H1 (cell line): Measurements from ENCODE around the gene PRPF39. TPM values are rescaled to one million over a fixed set of nuclear protein-coding genes. Genes with fewer than 3 reads are reported as not detected.

Experiments
- CTCF ChIA-PET: fragments of 300-600 bp; sonication (Branson Sonifier 250); formaldehyde crosslinking; loops from one replicate; lab custom pipeline; 2021; ENCODE audit not compliant: partially characterized antibody; lab: Charles Lee
- POLR2A ChIA-PET: fragments of 300-600 bp; sonication (Branson Sonifier 250); formaldehyde crosslinking; loops from one replicate; lab custom pipeline; 2021; ENCODE audit warnings: inconsistent platforms; ENCODE audit not compliant: partially characterized antibody; lab: Charles Lee
- DNase-seq, 2 experiments: peaks; one replicate each; pipeline versions ENCODE4 v3.0.0 to v3.0.0-alpha.2; 2010 to 2022; ENCODE audit warnings: low spot score in 2 of 2, low read depth in 1 of 2, mixed read lengths in 1 of 2
- FAIRE-seq: peaks from 2 replicates; lab custom pipeline; 2011; peaks lifted over from hg19 to GRCh38; lab: Jason Lieb, UNC
- H2AFZ ChIP-seq: 2 replicates; pipeline ENCODE4 v1.8.1; 2012; ENCODE audit warnings: low read length, inconsistent platforms
- H2AK5ac ChIP-seq: 2 replicates; pipeline ENCODE4 v1.6.1; 2013; ENCODE audit warnings: low read depth, low read length
- H2BK120ac ChIP-seq: replicated peaks from 2 replicates; pipeline ENCODE3; 2013; ENCODE audit warnings: low read depth, low read length, inconsistent platforms
- H2BK12ac ChIP-seq: 2 replicates; pipeline ENCODE4 v1.6.1; 2013; ENCODE audit warnings: low read depth, low read length
- H2BK15ac ChIP-seq: 2 replicates; pipeline ENCODE4 v1.6.1; 2013; ENCODE audit warnings: low read length
- H2BK20ac ChIP-seq: 2 replicates; pipeline ENCODE4 v1.6.1; 2013; ENCODE audit warnings: low read length
- H2BK5ac ChIP-seq: 2 replicates; pipeline ENCODE4 v1.6.1; 2013; ENCODE audit warnings: low read depth, low read length
- H3K14ac ChIP-seq: 2 replicates; pipeline ENCODE4 v1.6.1; 2013; ENCODE audit warnings: inconsistent platforms; ENCODE audit not compliant: insufficient read length
- H3K18ac ChIP-seq: 2 replicates; pipeline ENCODE4 v1.6.1; 2013; ENCODE audit warnings: low read length; ENCODE audit errors: extremely low read depth
- H3K23ac ChIP-seq: 2 replicates; pipeline ENCODE4 v1.6.1; 2013; ENCODE audit warnings: inconsistent platforms; ENCODE audit not compliant: insufficient read length
- H3K23me2 ChIP-seq: 2 replicates; pipeline ENCODE4 v1.6.1; 2013; ENCODE audit warnings: low read depth, low read length
- H3K27ac ChIP-seq: 2 replicates; pipeline ENCODE4 v1.6.1; 2011; ENCODE audit warnings: low read depth, low read length, inconsistent platforms
- H3K27me3 ChIP-seq, 4 experiments: replicated peaks in 1 of 4; 1 replicate in 1 of 4; 2 replicates in 3 of 4; pipeline versions ENCODE4 v1.6.1 to v1.8.1; 2011 to 2013; ENCODE audit warnings: low read length in 3 of 4, mild to moderate bottlenecking in 3 of 4, inconsistent platforms in 2 of 4, mixed read lengths in 2 of 4, moderate library complexity in 1 of 4; ENCODE audit not compliant: control insufficient read depth in 3 of 4, insufficient read depth in 3 of 4; ENCODE audit errors: extremely low read depth in 1 of 4
- H3K36me3 ChIP-seq, 4 experiments: 2 replicates each; pipeline versions ENCODE4 v1.6.1 to v1.8.1; 2011 to 2013; ENCODE audit warnings: mild to moderate bottlenecking in 4 of 4, low read length in 3 of 4, moderate library complexity in 2 of 4, control low read depth in 1 of 4, inconsistent platforms in 1 of 4; ENCODE audit not compliant: insufficient read depth in 4 of 4, control insufficient read depth in 2 of 4
- H3K4ac ChIP-seq: replicated peaks from 2 replicates; pipeline ENCODE3; 2013; ENCODE audit warnings: low read length, low read depth, mixed read lengths, inconsistent platforms; ENCODE audit not compliant: insufficient read length
- H3K4me1 ChIP-seq, 4 experiments: replicated peaks in 1 of 4; 1 replicate in 1 of 4; 2 replicates in 3 of 4; pipeline versions ENCODE4 v1.6.1 to v1.8.1; 2011 to 2013; ENCODE audit warnings: low read length in 3 of 4, inconsistent platforms in 2 of 4, mixed read lengths in 1 of 4; ENCODE audit not compliant: insufficient read depth in 4 of 4, control insufficient read depth in 3 of 4
- H3K4me2 ChIP-seq, 2 experiments: 2 replicates each; pipeline versions ENCODE4 v1.6.1 to v1.8.1; 2011 to 2013; ENCODE audit warnings: low read depth in 2 of 2, low read length in 2 of 2, control low read depth in 1 of 2, inconsistent platforms in 1 of 2, mild to moderate bottlenecking in 1 of 2; ENCODE audit not compliant: insufficient read depth in 1 of 2
- H3K4me3 ChIP-seq, 4 experiments: fragments of 200-600, 300-600 bp in 1 of 4; sonication (generic), shearing (Covaris generic), sonication (Bioruptor Twin) in 1 of 4; 2 replicates each; pipeline versions ENCODE4 v1.5.1 to v1.8.1; 2011 to 2016; ENCODE audit warnings: low read length in 4 of 4, low read depth in 3 of 4, control low read depth in 2 of 4, inconsistent platforms in 2 of 4, mild to moderate bottlenecking in 2 of 4, mixed read lengths in 1 of 4, moderate library complexity in 1 of 4; ENCODE audit not compliant: insufficient read depth in 2 of 4; ENCODE audit errors: extremely low read depth in 1 of 4
- H3K56ac ChIP-seq: replicated peaks from 2 replicates; pipeline ENCODE3; 2013; ENCODE audit warnings: low read depth, mild to moderate bottlenecking, mixed read lengths, low read length, inconsistent platforms; ENCODE audit not compliant: insufficient read length
- H3K79me1 ChIP-seq: 2 replicates; pipeline ENCODE4 v1.6.1; 2013; ENCODE audit warnings: low read depth, low read length, control low read depth
- H3K79me2 ChIP-seq, 2 experiments: 2 replicates each; pipeline versions ENCODE4 v1.6.1 to v1.8.1; 2012 to 2013; ENCODE audit warnings: low read length in 2 of 2, mild to moderate bottlenecking in 2 of 2, inconsistent platforms in 1 of 2; ENCODE audit not compliant: insufficient read depth in 2 of 2, control insufficient read depth in 1 of 2
- H3K9ac ChIP-seq, 4 experiments: replicated peaks in 1 of 4; 1 replicate in 1 of 4; 2 replicates in 3 of 4; pipeline versions ENCODE4 v1.6.1 to v1.8.1; 2011 to 2013; ENCODE audit warnings: low read depth in 3 of 4, low read length in 3 of 4, control low read depth in 2 of 4, mild to moderate bottlenecking in 2 of 4, moderate library complexity in 2 of 4, inconsistent platforms in 1 of 4; ENCODE audit errors: extremely low read depth in 1 of 4
- H3K9me3 ChIP-seq, 2 experiments: 2 replicates each; pipeline versions ENCODE4 v1.6.1 to v1.8.1; 2012 to 2013; ENCODE audit warnings: mild to moderate bottlenecking in 2 of 2, moderate library complexity in 2 of 2, control low read depth in 1 of 2, inconsistent platforms in 1 of 2, low read depth in 1 of 2, low read length in 1 of 2, mixed read lengths in 1 of 2; ENCODE audit not compliant: insufficient read depth in 2 of 2
- H4K20me1 ChIP-seq, 2 experiments: replicated peaks in 1 of 2; 2 replicates each; pipeline versions ENCODE3 to v1.8.1; 2011 to 2013; ENCODE audit warnings: inconsistent platforms in 2 of 2, low read length in 2 of 2, mild to moderate bottlenecking in 1 of 2; ENCODE audit not compliant: insufficient read depth in 2 of 2, control insufficient read depth in 1 of 2
- H4K5ac ChIP-seq: 2 replicates; pipeline ENCODE4 v1.6.1; 2013; ENCODE audit warnings: low read length, low read depth, mixed read lengths, inconsistent platforms; ENCODE audit not compliant: insufficient read length
- H4K8ac ChIP-seq: 2 replicates; pipeline ENCODE4 v1.8.0; 2013; ENCODE audit warnings: mild to moderate bottlenecking, moderate library complexity, low read length, inconsistent platforms; ENCODE audit not compliant: insufficient read depth; ENCODE audit errors: extremely low read depth
- H4K91ac ChIP-seq: replicated peaks from 2 replicates; pipeline ENCODE3; 2013; ENCODE audit warnings: low read length, mixed read lengths, inconsistent platforms; ENCODE audit not compliant: insufficient read length
- POU5F1 ChIP-seq: IDR thresholded peaks from 2 replicates; pipeline ENCODE4 v1.6.1; 2011; ENCODE audit warnings: low read depth, mild to moderate bottlenecking, low read length, moderate library complexity
- SP1 ChIP-seq: IDR thresholded peaks from 2 replicates; pipeline ENCODE4 v1.6.1; 2011; ENCODE audit warnings: low read depth, low read length
- SP4 ChIP-seq: IDR thresholded peaks from 2 replicates; pipeline ENCODE4 v1.6.1; 2012; ENCODE audit warnings: low read length, inconsistent platforms
- TAF7 ChIP-seq: optimal IDR thresholded peaks from 2 replicates; pipeline ENCODE3; 2011; ENCODE audit warnings: low read depth, mild to moderate bottlenecking, inconsistent platforms, low read length, moderate library complexity, borderline replicate concordance
- USF2 ChIP-seq: IDR thresholded peaks from 2 replicates; pipeline ENCODE4 v1.6.1; 2011; ENCODE audit warnings: low read length, improper control_type of control experiment
- WGBS, 2 experiments: shearing (Covaris generic) in 1 of 2; methylation state at CpG; one replicate each; pipeline versions ENCODE4 v1.1.6 to v1.1.7; 2013 to 2015; ENCODE audit warnings: low lambda C conversion rate in 2 of 2, mixed read lengths in 2 of 2, inconsistent platforms in 1 of 2, low coverage in 1 of 2, missing lambda C conversion rate in 1 of 2; ENCODE audit not compliant: insufficient replicate concordance in 2 of 2, insufficient coverage in 1 of 2, insufficient read length in 1 of 2; ENCODE audit errors: extremely low coverage in 1 of 2, missing lambda C conversion rate in 1 of 2; 5-methylcytosine and 5-hydroxymethylcytosine counted together
- polyA plus RNA-seq, 7 experiments: library from polyadenylated mRNA; depleted of rRNA in 3 of 7; stranded (reverse) in 5 of 7; unstranded in 2 of 7; fragments of >200 nt in 5 of 7; fragments of 200-250 nt in 2 of 7; gene quantifications; 1 replicate in 5 of 7; 2 replicates in 1 of 7; 4 replicates in 1 of 7; pipeline versions ENCODE4 v1.2.1 to v1.2.3, GENCODE V29; 2011 to 2013; ENCODE audit warnings: missing spikeins in 2 of 7, mixed read lengths in 2 of 7
- total RNA-seq: library from RNA; stranded (reverse); fragmentation: NEBNext Ultra II Directional; extraction: Animal tissue kit (Norgen Biotek cat#: 25700); gene quantifications from 2 replicates; pipeline ENCODE4 v1.2.1, GENCODE V29; 2021

The PRPF39 gene
- total and polyA plus RNA-seq, 2 of the 8 experiments (the other 6 are each of a cell fraction or from before 2014, with no cell fraction given): 22.4 to 43.3 TPM

GRCh38 chr14:45044638-45045037 is 39.3 kb upstream of the PRPF39 start:
- Histone ChIP-seq H3K9ac (no peak overlapping the region), H3K27ac (no peak overlapping the region), H2BK20ac (no peak overlapping the region), H2AK5ac (no peak overlapping the region), H4K20me1 (no peaks in the 10 kb centered on the region), H3K4ac (no peak overlapping the region), H3K79me2 (no peaks in the 10 kb centered on the region), H4K8ac (no peak overlapping the region), H4K91ac (no peak overlapping the region), H3K23ac (no peak overlapping the region), H2BK120ac (no peak overlapping the region), H3K4me1 (no peaks in the 10 kb centered on the region), H3K4me3 (no peak overlapping the region), H3K14ac (no peak overlapping the region), H4K5ac (no peak overlapping the region), H3K9me3 (peaks cover 0 to 1% of the 10 kb centered on the region in 2 experiments; a peak in 1 of 4 replicates), H2AFZ (no peak overlapping the region), H3K23me2 (no peaks in the 10 kb centered on the region), H3K36me3 (peaks cover 0 to 12% (median under 1%) of the 10 kb centered on the region in 4 experiments; a peak in 3 of 8 replicates), H2BK15ac (no peak overlapping the region), H3K18ac (no peak overlapping the region), H2BK5ac (no peak overlapping the region), H3K4me2 (no peak overlapping the region), H2BK12ac (no peak overlapping the region), H3K56ac (no peak overlapping the region), H3K27me3 (no peaks in the 10 kb centered on the region), H3K79me1 (no peaks in the 10 kb centered on the region)
- DNase-seq (no peak), FAIRE-seq (no peak)
- WGBS, 2 experiments: 93% methylated on average over 5 of the region's 5 CpGs; no CpG with 5 or more reads in 1 of the 2 experiments
- POLR2A ChIA-PET: no interaction called here
- TF ChIP-seq POU5F1 (no peak), USF2 (no peak), SP1 (no peak), TAF7 (no peak), SP4 (no peak)
- CTCF ChIA-PET: no interaction called here
